DMS 273 treated with DMSO at 0.1 percent for 48 hours (cell line): ENCODE measurements around the gene HTRA2.

Experiments used
- DNase-seq: peaks from one replicate; lab custom pipeline; 2025; lab: John Stamatoyannopoulos, UW

Gene HTRA2

GRCh38 chr2:74500578-74500946 is 29.2 kb upstream of the HTRA2 start:
- no peak for DNase-seq

GRCh38 chr2:74501335-74502071 is 28.2 kb upstream of the HTRA2 start:
- no peak for DNase-seq

GRCh38 chr2:74502147-74502719 is 27.5 kb upstream of the HTRA2 start:
- no peak for DNase-seq

GRCh38 chr2:74502720-74503505 is 26.8 kb upstream of the HTRA2 start:
- DNase-seq: no peak

DNA sequence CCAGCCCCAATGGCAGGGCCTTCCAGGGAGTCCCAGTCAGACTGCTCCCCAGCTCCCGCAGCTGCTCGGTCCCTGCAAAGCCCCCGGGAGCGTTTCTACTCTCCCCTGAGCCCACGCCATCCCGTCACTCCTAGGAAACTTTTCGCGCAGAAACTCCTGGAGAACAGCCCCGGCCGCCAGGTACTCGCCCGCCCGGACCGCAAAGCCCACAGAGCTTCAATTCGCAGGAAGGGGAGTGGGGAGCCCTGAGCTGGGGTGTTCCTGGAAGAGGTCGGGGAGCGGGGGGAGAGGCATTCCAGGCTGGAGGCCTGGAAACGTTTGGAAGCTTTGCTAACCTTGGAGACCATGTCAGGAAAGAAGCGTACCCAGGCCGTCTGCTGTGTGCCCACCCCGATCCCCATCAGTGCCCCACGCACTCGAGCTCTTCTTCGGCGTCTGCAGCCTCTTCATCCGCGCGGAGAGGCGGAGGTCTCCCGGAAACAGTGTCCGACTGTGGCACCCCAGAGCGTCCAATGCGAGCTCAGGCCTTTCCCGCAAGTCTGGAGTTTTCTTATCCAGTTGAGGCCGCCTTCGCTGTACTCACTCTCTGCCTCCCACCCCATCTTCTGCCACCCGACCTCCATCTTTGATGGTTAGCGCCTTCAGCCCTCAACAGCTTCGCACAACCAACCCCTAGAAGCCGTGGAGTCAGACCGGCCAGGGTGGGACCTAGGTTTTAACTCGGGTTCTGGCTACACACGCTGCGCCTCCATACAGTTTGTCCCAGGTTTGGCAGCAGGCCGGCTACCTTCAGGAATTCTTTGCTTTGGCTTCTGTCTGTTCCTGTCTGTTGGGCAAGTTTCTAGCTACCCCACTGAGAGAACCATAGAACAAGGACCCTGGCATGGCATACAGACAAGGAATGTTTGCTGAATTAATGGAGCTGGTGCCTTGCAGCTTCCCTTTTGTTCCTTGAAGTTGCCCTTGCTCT is 25.9 kb upstream of the HTRA2 start:
- DNase-seq: no peak

DNA sequence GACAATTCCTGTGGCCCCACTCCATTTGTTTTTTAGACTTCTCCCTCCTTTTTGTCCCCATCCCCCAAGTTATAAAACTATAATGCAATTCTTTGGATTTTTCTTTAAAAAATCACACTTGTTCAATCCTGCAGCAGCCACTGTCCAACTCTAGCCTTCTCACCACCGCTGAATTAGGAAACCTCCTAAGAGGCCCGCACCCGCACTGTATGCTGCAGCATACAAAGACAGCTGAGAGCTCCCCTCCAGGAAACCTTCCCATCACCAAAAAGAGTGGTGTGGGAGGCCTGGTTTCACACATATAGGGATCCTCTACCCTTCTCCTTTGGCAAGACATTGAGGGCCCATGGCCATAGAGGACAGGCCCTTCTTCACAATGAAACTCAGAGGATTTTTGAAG is 25.1 kb upstream of the HTRA2 start:
- DNase-seq: no peak

DNA sequence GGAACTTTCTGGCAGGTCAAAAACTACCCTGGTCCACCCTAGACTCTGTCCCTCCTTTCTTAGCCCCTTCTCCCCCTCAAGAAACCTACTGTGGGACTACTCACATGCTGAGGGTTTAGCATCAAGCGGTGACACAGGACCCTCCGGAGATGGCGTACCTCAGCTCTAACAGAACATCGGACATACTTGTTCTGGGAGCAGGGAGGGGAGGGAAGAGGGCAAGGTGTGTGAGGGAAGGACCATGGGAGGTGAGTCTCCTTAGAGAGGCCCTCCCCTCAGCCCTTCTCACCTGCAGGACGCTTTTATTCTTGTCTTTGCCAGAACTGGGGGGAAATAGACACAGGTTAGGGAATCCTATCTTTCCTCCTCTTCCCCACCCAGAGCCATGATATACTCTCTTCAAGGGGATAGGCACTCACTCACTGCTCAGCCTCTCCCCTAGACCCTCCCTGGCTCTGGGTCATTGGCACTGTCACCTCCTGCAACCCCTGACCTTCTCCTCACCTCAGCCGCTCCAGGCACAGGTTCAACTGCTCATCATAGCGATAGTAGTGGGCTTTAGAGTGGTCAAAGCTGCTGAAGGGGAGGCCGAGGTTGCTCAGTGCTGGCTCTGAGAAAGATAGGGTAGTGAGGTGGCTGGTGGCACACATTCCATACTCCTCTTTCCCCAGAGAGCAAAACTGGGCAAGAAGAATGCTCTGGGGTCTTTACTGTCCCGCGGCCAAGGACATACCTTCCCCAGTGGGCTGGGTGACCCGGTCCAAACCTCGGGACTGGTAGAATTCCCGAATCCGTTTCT is 24.1 kb upstream of the HTRA2 start:
- DNase-seq: no peak

GRCh38 chr2:74507145-74507925 is 22.4 kb upstream of the HTRA2 start, which contains the start of gene PCGF1:
Gene PCGF1, minus strand, starts transcription at chr2:74507695. Its CDS starts 27 bp downstream, at chr2:74507668.
- DNase-seq: peak; percentile 97

- peak; percentile 76 for DNase-seq
Measured at GRCh38 chr2:74507926-74508520, 21.7 kb upstream of the HTRA2 start.

DNA sequence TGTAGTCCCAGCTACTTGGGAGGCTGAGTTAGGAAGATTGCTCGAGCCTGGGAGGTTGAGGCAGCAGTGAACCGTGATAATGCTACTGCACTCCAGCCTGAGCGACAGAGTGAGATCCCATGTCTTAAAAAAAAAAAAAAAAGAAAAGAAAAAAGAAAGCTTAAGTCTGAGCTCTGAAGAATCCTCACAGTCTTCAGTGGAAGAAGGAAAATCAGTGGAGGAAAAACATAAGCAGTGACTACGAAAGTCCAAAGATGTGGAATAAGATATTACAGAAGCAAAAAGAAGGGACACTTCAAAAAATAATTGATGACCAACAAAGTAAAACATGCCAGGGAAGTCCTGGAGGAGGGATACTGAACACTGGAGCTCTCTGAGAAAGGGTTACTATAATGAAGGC is 19.5 kb upstream of the HTRA2 start:
- no peak for DNase-seq

- DNase-seq: peak; percentile 29
Measured at GRCh38 chr2:74511104-74511989, 18.4 kb upstream of the HTRA2 start.

DNA sequence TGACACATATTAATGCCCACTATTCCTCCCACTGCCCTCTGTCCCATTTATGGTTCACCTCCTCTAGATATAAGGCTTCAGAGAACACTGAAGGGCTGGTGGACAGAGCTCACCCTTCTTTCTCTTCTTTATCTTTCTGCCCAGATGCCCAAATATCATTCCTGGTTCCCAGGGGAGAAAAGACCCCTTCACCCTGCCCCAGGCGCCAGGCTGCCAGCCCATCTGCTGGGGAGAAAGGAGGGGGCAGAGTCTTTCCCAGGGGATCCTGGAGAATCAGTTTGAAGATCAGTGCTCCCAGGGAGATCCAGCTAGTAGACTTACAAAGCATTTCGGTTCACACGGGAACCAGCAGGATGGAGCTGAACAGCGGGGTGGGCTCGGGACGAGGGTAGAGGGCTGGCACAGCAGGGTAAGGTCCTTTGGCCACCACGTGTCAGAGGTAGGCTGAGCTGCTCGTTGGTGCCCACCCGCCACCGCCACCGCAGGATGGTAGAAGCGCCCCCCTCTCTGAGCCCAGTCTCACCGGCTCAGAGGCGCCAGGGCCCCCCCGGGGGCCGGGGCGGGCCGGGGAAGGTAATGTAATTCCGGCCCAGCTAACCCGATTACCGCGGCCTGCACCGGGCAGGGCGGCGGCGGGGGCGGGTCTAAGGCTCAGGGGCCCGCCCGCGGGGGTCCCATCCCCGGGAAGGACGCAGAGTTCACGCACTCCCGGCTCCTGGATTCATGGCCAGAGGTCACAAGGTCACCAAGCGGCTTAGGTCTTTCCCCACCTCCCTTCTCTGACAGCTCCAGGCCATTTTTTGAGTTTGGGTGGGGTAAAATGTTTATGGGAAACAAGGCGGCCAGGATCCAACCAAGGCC is 16.8 kb upstream of the HTRA2 start:
- DNase-seq: no peak

- DNase-seq: no peak
Measured at GRCh38 chr2:74513605-74514367, 15.9 kb upstream of the HTRA2 start.

GRCh38 chr2:74514368-74515270 is 15.1 kb upstream of the HTRA2 start, which contains the start of gene TLX2:
Gene TLX2, plus strand, starts transcription at chr2:74514450. Its CDS starts 357 bp downstream, at chr2:74514807.
- DNase-seq: no peak

DNA sequence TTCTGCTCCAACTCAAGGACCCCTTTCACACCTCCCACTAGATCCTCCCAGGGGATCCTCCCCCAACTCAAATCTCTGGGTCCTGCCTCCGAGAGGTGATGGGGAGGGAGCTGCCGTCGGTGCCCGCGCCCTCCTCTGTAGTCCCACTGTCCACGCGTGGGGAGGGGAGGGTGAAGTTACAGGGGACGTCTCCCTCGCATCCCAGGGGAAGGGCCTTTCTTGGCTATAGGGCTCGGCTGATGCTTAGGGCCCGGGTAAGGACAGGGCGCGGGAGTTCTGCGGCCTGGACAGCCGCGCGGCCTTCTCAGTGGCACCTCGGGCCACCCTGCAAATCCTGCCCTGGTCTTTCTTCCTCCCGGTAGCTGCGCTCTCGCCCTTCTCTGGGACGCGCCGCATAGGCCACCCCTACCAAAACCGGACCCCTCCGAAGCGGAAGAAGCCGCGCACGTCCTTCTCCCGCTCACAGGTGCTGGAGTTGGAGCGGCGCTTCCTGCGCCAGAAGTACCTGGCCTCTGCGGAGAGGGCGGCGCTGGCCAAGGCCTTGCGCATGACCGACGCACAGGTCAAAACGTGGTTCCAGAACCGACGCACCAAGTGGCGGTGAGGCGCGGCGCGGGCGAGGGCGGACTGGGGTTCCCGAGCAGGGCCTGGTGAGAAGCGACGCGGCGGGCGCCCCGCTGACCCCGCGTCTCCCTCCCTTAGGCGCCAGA is 14.3 kb upstream of the HTRA2 start:
- DNase-seq: no peak
